Loucy (cell line): ENCODE measurements around the gene NUP85.

Experiments used
- H2AFZ ChIP-seq: fragments of 200-600 bp; sonication (generic); 2 replicates; pipeline ENCODE4 v1.6.0; 2016; ENCODE audit warnings: antibody characterized with exemption, mild to moderate bottlenecking, low read length, moderate library complexity
- H3F3A ChIP-seq: fragments of 200-600 bp; 2 replicates; pipeline ENCODE4 v1.6.0; 2016; ENCODE audit warnings: antibody characterized with exemption, low read depth, mild to moderate bottlenecking
- H3K27me3 ChIP-seq: fragments of 200-600 bp; sonication (generic); 2 replicates; pipeline ENCODE4 v1.6.1; 2014; ENCODE audit warnings: low read length, mild to moderate bottlenecking; ENCODE audit not compliant: insufficient read depth, poor library complexity, severe bottlenecking
- H3K36me3 ChIP-seq: fragments of 200-600 bp; sonication (generic); 2 replicates; pipeline ENCODE4 v1.6.1; 2016; ENCODE audit warnings: low read length; ENCODE audit not compliant: insufficient read depth
- H3K4me1 ChIP-seq: fragments of 200-600 bp; sonication (generic); 2 replicates; pipeline ENCODE4 v1.5.1; 2014; ENCODE audit warnings: low read length, mild to moderate bottlenecking; ENCODE audit not compliant: insufficient read depth, poor library complexity, severe bottlenecking
- H3K4me2 ChIP-seq: fragments of 200-600 bp; sonication (generic); 2 replicates; pipeline ENCODE4 v1.6.0; 2014; ENCODE audit warnings: antibody characterized with exemption, low read length, low read depth, mild to moderate bottlenecking; ENCODE audit not compliant: poor library complexity, severe bottlenecking
- H3K4me3 ChIP-seq: fragments of 200-600 bp; sonication (generic); 2 replicates; pipeline ENCODE4 v1.5.1; 2014; ENCODE audit warnings: low read length, mild to moderate bottlenecking, mixed read lengths; ENCODE audit not compliant: poor library complexity, severe bottlenecking
- H3K79me2 ChIP-seq: fragments of 200-600 bp; sonication (generic); 2 replicates; pipeline ENCODE4 v1.6.1; 2014; ENCODE audit warnings: low read length; ENCODE audit not compliant: insufficient read depth
- H3K9ac ChIP-seq: fragments of 200-600 bp; sonication (generic); 2 replicates; pipeline ENCODE4 v1.6.0; 2014; ENCODE audit warnings: mild to moderate bottlenecking, low read depth, low read length, moderate library complexity; ENCODE audit not compliant: poor library complexity, severe bottlenecking
- H3K9me2 ChIP-seq: fragments of 200-600 bp; sonication (generic); replicated peaks from 2 replicates; pipeline ENCODE4 v1.6.1; 2016; ENCODE audit warnings: low read depth, low read length, mixed read lengths
- H3K9me3 ChIP-seq: fragments of 200-600 bp; sonication (generic); 2 replicates; pipeline ENCODE4 v1.6.1; 2014; ENCODE audit warnings: mild to moderate bottlenecking, antibody characterized with exemption, low read length, low read depth; ENCODE audit not compliant: insufficient read depth
- H4K20me1 ChIP-seq: fragments of 200-600 bp; sonication (generic); 2 replicates; pipeline ENCODE4 v1.6.0; 2014; ENCODE audit warnings: antibody characterized with exemption, low read length, mild to moderate bottlenecking; ENCODE audit not compliant: insufficient read depth, poor library complexity, severe bottlenecking
- EZH2phosphoT487 ChIP-seq: fragments of 200-600 bp; IDR thresholded peaks from 2 replicates; pipeline ENCODE4 v1.6.1; 2018; ENCODE audit warnings: antibody characterized with exemption, mild to moderate bottlenecking, moderate library complexity, borderline replicate concordance
- TF ChIP-seq, protein P1 (sequence below): fragments of 200-600 bp; sonication (generic); conservative IDR thresholded peaks from 2 replicates; pipeline ENCODE4 v1.5.1; 2014; ENCODE audit warnings: mild to moderate bottlenecking, antibody characterized with exemption, low read length

Gene NUP85

GRCh38 chr17:75267153-75267410 is 61.6 kb downstream of the NUP85 start:
- no peaks in the 10 kb centered on the region for H4K20me1 ChIP-seq
- H3F3A ChIP-seq: no peaks in the 10 kb centered on the region
- H3K27me3 ChIP-seq: no peaks in the 10 kb centered on the region
- TF ChIP-seq, protein P1, sequence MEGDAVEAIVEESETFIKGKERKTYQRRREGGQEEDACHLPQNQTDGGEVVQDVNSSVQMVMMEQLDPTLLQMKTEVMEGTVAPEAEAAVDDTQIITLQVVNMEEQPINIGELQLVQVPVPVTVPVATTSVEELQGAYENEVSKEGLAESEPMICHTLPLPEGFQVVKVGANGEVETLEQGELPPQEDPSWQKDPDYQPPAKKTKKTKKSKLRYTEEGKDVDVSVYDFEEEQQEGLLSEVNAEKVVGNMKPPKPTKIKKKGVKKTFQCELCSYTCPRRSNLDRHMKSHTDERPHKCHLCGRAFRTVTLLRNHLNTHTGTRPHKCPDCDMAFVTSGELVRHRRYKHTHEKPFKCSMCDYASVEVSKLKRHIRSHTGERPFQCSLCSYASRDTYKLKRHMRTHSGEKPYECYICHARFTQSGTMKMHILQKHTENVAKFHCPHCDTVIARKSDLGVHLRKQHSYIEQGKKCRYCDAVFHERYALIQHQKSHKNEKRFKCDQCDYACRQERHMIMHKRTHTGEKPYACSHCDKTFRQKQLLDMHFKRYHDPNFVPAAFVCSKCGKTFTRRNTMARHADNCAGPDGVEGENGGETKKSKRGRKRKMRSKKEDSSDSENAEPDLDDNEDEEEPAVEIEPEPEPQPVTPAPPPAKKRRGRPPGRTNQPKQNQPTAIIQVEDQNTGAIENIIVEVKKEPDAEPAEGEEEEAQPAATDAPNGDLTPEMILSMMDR: no peak
- TF ChIP-seq EZH2phosphoT487: no peak
- no peak overlapping the region for H2AFZ ChIP-seq
- H3K9me2 ChIP-seq: no peaks in the 10 kb centered on the region
- no peaks in the 10 kb centered on the region for H3K9me3 ChIP-seq
- H3K4me3 ChIP-seq: no peak overlapping the region
- H3K36me3 ChIP-seq: peaks cover 16% of the 10 kb centered on the region; the same call in 1 of the 2 replicates
- peaks cover 39% of the 10 kb centered on the region for H3K79me2 ChIP-seq
- H3K4me1 ChIP-seq: peaks cover 23% of the 10 kb centered on the region
- H3K4me2 ChIP-seq: no peak overlapping the region
- H3K9ac ChIP-seq: no peak overlapping the region

- Histone ChIP-seq H3K27me3 (no peaks in the 10 kb centered on the region), H3K9me3 (no peaks in the 10 kb centered on the region), H3K4me1 (peaks cover 25% of the 10 kb centered on the region), H2AFZ (no peak overlapping the region), H3K4me3 (no peak overlapping the region), H3K9ac (no peak overlapping the region), H3F3A (no peaks in the 10 kb centered on the region), H4K20me1 (no peaks in the 10 kb centered on the region), H3K9me2 (no peaks in the 10 kb centered on the region), H3K79me2 (peaks cover 39% of the 10 kb centered on the region), H3K36me3 (peaks cover 16% of the 10 kb centered on the region; the same call in 1 of the 2 replicates), H3K4me2 (no peak overlapping the region)
- TF ChIP-seq EZH2phosphoT487: no peak
- TF ChIP-seq, protein P1: no peak
Observed at GRCh38 chr17:75267411-75268232, 62.1 kb downstream of the NUP85 start.

DNA sequence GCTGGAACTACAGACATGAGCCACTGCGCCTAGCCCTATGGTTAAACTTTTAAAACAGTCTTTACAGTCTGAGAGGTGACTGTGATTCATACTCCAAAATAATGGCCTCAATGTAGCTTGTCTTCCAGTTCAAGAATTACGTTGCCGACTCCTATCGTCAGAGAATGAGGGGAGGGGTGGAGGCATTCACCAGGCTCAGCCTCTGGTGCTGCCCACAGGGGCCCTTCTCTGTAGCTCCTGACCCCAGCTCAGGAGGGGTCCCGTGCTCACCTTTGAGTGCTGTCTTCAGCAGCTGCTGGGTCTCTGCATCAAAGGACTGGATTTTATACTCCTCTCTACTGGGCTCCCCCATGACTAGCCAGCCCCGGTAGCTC is 64.4 kb downstream of the NUP85 start:
- H4K20me1 ChIP-seq: no peaks in the 10 kb centered on the region
- H2AFZ ChIP-seq: no peak overlapping the region
- peaks cover 26% of the 10 kb centered on the region for H3K4me1 ChIP-seq
- no peaks in the 10 kb centered on the region for H3K27me3 ChIP-seq
- peak overlapping the region; percentile 85 for H3K9ac ChIP-seq
- no peaks in the 10 kb centered on the region for H3K9me2 ChIP-seq
- no peaks in the 10 kb centered on the region for H3K9me3 ChIP-seq
- peaks cover 34% of the 10 kb centered on the region; the same call in 1 of the 2 replicates for H3K79me2 ChIP-seq
- TF ChIP-seq, protein P1: no peak
- no peaks in the 10 kb centered on the region for H3F3A ChIP-seq
- H3K4me2 ChIP-seq: peak overlapping the region; percentile 91
- peaks cover 19% of the 10 kb centered on the region; the same call in 1 of the 2 replicates for H3K36me3 ChIP-seq
- H3K4me3 ChIP-seq: peak overlapping the region; percentile 87
